Measurements from ENCODE around the gene CC2D2A.

- TF ChIP-seq CTCF (IDR thresholded peaks at IDR 0.05), result no peak
- TF ChIP-seq POLR2A (IDR thresholded peaks at IDR 0.05), result no peak
- TF ChIP-seq POLR2AphosphoS5 (IDR thresholded peaks at IDR 0.05), result no peak
Observed at GRCh38 chr4:15592799-15593198, 123.1 kb downstream of the CC2D2A start.
